ENCODE results near the gene MYO9B.

The MYO9B gene

GRCh38 chr19:17075035-17075863 is at the start of gene MYO9B, which contains the start of gene HAUS8:
MYO9B (plus strand) TSS chr19:17075777; CDS start chr19:17101718, 25,941 bp downstream.
HAUS8 (minus strand) TSS chr19:17075452; CDS start chr19:17075422, 30 bp downstream.
- TF ChIP-seq CTCF (conservative IDR thresholded peaks at IDR 0.05; ENCODE audit: low read depth, low read length) = no peak
- H3K4me3 ChIP-seq (ENCODE audit: low read length) = peak within 1 kb of the TSS; percentile 90
- DNase-seq (ENCODE audit: low read depth) = peak; percentile 99

- DNase-seq (ENCODE audit: low read depth) = no peak
- no peak for TF ChIP-seq CTCF (conservative IDR thresholded peaks at IDR 0.05; ENCODE audit: low read depth, low read length)
- H3K4me3 ChIP-seq (ENCODE audit: low read length) = peak overlapping the region; percentile 26
Observed at GRCh38 chr19:17025991-17026658, 49.5 kb upstream of the MYO9B start.

GRCh38 chr19:17026706-17027534 is 48.7 kb upstream of the MYO9B start, which contains the start of gene CPAMD8:
CPAMD8 (minus strand) TSS chr19:17026810; CDS start chr19:17026642, 168 bp downstream.
- no peak for TF ChIP-seq CTCF (conservative IDR thresholded peaks at IDR 0.05; ENCODE audit: low read depth, low read length)
- H3K4me3 ChIP-seq (ENCODE audit: low read length) = peak within 1 kb of the TSS; percentile 26
- DNase-seq (ENCODE audit: low read depth) = no peak

- DNase-seq (ENCODE audit: low read depth) = no peak
- H3K4me3 ChIP-seq (ENCODE audit: low read length) = no peak overlapping the region
- no peak for TF ChIP-seq CTCF (conservative IDR thresholded peaks at IDR 0.05; ENCODE audit: low read depth, low read length)
Observed at GRCh38 chr19:17027535-17027975, 48.0 kb upstream of the MYO9B start.

GRCh38 chr19:17031741-17032140 is 43.8 kb upstream of the MYO9B start:
- TF ChIP-seq CTCF (conservative IDR thresholded peaks at IDR 0.05; ENCODE audit: low read depth, low read length) = no peak
- DNase-seq (ENCODE audit: low read depth) = no peak
- H3K4me3 ChIP-seq (ENCODE audit: low read length) = no peak overlapping the region

GRCh38 chr19:17035842-17036424 is 39.6 kb upstream of the MYO9B start:
- H3K4me3 ChIP-seq (ENCODE audit: low read length) = no peak overlapping the region
- no peak for TF ChIP-seq CTCF (conservative IDR thresholded peaks at IDR 0.05; ENCODE audit: low read depth, low read length)
- DNase-seq (ENCODE audit: low read depth) = no peak

Measured in retinal pigment epithelial cell (primary cell).